Measurements from ENCODE around the gene RCE1. TPM values are rescaled to one million over a fixed set of nuclear protein-coding genes. Genes with fewer than 3 reads are reported as not detected.

RCE1 gene
- total and polyA plus RNA-seq, 2 donors = 12.2 to 18.7 TPM

GRCh38 chr11:66886671-66887221 lies 43.5 kb downstream of the RCE1 start:
- WGBS = 75% methylated on average over 15 of the region's 15 CpGs

GRCh38 chr11:66887526-66887925 lies 44.3 kb downstream of the RCE1 start:
- Histone ChIP-seq H3K4me3 (ENCODE audit: low read depth, low read length) (no peak overlapping the region), H3K27ac (ENCODE audit: low read depth) (no peak overlapping the region), H3K36me3 (ENCODE audit: insufficient read depth) (no peaks in the 10 kb centered on the region), H3K4me1 (ENCODE audit: insufficient read depth) (no peaks in the 10 kb centered on the region)
- no peak for DNase-seq (ENCODE audit: extremely low spot score)
- WGBS = 75% methylated on average over 11 of the region's 11 CpGs

More at GRCh38 chr11:66886671-66887221, 43.5 kb downstream of the RCE1 start:
- Histone ChIP-seq H3K27ac (ENCODE audit: low read depth) (no peak overlapping the region), H3K4me3 (ENCODE audit: low read depth, low read length) (no peak overlapping the region), H3K36me3 (ENCODE audit: insufficient read depth) (no peaks in the 10 kb centered on the region), H3K4me1 (ENCODE audit: insufficient read depth) (no peaks in the 10 kb centered on the region)
- no peak for DNase-seq (ENCODE audit: extremely low spot score)

DNA sequence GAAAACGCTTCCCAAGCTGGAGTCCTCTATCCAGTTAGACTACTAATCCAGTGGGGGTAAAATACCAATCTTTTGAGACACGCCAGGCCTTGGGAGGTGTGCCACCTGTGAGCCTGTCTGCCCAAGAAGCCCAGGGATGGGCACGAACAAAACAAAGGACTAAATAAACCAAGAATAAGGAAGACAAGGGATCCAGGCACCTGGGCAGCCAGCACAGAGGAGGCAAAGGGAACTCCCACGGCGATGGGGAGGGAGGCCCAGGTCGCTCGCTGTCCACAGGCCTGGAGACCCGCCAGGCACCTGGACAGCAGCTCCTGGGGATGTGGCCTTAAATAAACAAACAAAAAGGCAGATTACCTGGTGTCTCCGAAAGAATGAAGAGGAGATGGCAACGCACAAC lies 45.0 kb downstream of the RCE1 start:
- Histone ChIP-seq H3K4me3 (ENCODE audit: low read depth, low read length) (no peak overlapping the region), H3K27ac (ENCODE audit: low read depth) (no peak overlapping the region), H3K36me3 (ENCODE audit: insufficient read depth) (no peaks in the 10 kb centered on the region), H3K4me1 (ENCODE audit: insufficient read depth) (no peaks in the 10 kb centered on the region)
- no peak for DNase-seq (ENCODE audit: extremely low spot score)
- WGBS = 91% methylated on average over 10 of the region's 10 CpGs

GRCh38 chr11:66889960-66890359 lies 46.7 kb downstream of the RCE1 start:
- no peaks in the 10 kb centered on the region for H3K4me1 ChIP-seq (ENCODE audit: insufficient read depth)
- 72% methylated on average over 8 of the region's 8 CpGs for WGBS
- H3K4me3 ChIP-seq (ENCODE audit: low read depth, low read length) = no peak overlapping the region
- H3K27ac ChIP-seq (ENCODE audit: low read depth) = no peak overlapping the region
- no peaks in the 10 kb centered on the region for H3K36me3 ChIP-seq (ENCODE audit: insufficient read depth)
- DNase-seq (ENCODE audit: extremely low spot score) = no peak

DNA sequence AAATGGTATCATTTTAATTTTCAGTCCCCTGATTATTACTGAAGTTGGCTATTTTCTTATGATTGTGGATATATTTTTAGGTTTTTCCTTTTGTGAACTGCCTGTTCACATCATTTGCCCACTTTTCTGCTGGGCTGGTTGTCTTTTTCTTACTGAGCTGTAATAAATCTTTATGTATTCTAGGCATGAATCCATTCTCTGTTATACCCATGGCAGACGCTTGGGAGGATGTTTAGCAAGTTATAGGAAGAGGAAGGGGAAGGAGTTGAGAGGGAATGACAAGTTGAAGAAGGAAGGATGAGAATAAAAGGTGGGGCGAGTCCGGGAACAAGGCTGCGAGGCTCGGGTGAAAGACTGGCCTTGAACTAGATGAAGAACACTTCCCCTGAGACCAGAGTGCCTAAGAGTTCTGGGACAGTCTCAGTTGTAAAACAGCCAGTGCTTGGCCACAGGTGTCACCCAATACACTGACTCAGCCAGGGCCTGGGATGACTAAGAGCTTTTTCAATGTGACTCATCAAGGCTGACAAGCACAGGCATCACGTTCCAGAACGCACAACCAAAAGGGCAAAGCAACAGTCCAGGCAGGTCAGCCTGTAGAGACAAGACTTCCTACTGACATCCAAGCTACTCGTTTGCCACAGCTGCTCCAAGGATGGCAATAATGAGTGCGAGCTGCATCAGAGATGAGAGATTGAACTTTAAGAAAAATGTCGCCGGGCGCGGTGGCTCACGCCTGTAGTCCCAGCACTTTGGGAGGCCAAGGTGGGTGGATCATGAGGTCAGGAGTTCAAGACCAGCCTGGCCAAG lies 48.8 kb downstream of the RCE1 start:
- no peaks in the 10 kb centered on the region for H3K4me1 ChIP-seq (ENCODE audit: insufficient read depth)
- DNase-seq (ENCODE audit: extremely low spot score) = no peak
- H3K27ac ChIP-seq (ENCODE audit: low read depth) = no peak overlapping the region
- no peaks in the 10 kb centered on the region for H3K36me3 ChIP-seq (ENCODE audit: insufficient read depth)
- no peak overlapping the region for H3K4me3 ChIP-seq (ENCODE audit: low read depth, low read length)
- 86% methylated on average over 14 of the region's 14 CpGs for WGBS

DNA sequence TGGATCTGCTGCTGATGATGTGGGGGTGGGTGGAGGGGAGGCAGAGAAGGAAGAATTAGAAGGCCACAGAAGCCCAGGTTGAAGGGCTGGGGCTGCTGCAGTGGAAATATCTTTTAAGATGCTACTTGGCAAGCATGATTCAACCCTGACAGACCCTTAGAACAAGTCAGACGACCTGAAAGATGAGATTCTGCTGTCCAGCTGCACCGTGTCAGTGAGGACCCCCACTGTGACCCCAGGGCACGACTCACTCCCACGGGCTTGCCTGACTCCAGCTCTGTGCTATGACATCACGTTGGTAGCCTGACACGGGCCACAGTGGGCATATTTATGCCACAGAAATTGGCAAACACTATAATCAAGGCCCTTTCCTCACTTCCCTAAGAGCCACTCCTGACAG lies 49.7 kb downstream of the RCE1 start:
- H3K36me3 ChIP-seq (ENCODE audit: insufficient read depth) = no peaks in the 10 kb centered on the region
- DNase-seq (ENCODE audit: extremely low spot score) = no peak
- whole genome bisulfite sequencing = 55% methylated on average over 6 of the region's 6 CpGs
- no peaks in the 10 kb centered on the region for H3K4me1 ChIP-seq (ENCODE audit: insufficient read depth)
- H3K4me3 ChIP-seq (ENCODE audit: low read depth, low read length) = no peak overlapping the region
- no peak overlapping the region for H3K27ac ChIP-seq (ENCODE audit: low read depth)

- WGBS = 64% methylated on average over 2 of the region's 2 CpGs
- Histone ChIP-seq H3K36me3 (ENCODE audit: insufficient read depth) (no peaks in the 10 kb centered on the region), H3K4me3 (ENCODE audit: low read depth, low read length) (no peak overlapping the region), H3K27ac (ENCODE audit: low read depth) (no peak overlapping the region), H3K4me1 (ENCODE audit: insufficient read depth) (no peaks in the 10 kb centered on the region)
- DNase-seq (ENCODE audit: extremely low spot score) = no peak
Observed at GRCh38 chr11:66894141-66894540, 50.9 kb downstream of the RCE1 start.

Other genes starting within 250 kb of the RCE1 start
- 49.9 TPM for gene RBM14, start 226.8 kb upstream of the RCE1 start, total RNA-seq
- 41.6 TPM for gene RBM14, start 226.8 kb upstream of the RCE1 start, polyA plus RNA-seq
- gene RBM4, start 204.7 kb upstream of the RCE1 start, total RNA-seq = 96.0 TPM
- 108 TPM for gene RBM4, start 204.7 kb upstream of the RCE1 start, polyA plus RNA-seq
- gene RBM4B, start 165.6 kb upstream of the RCE1 start, total RNA-seq = 47.4 TPM
- 21.4 TPM for gene RBM4B, start 165.6 kb upstream of the RCE1 start, polyA plus RNA-seq
- 6.7 TPM for gene SPTBN2, start 114.2 kb upstream of the RCE1 start, total RNA-seq
- 2.5 TPM for gene SPTBN2, start 114.2 kb upstream of the RCE1 start, polyA plus RNA-seq
- 3.7 TPM for gene LRFN4, start 13.6 kb downstream of the RCE1 start, total RNA-seq
- 19.1 TPM for gene LRFN4, start 13.6 kb downstream of the RCE1 start, polyA plus RNA-seq
- 3.6 TPM for gene PC, start 114.9 kb downstream of the RCE1 start, total RNA-seq
- 12.6 TPM for gene PC, start 114.9 kb downstream of the RCE1 start, polyA plus RNA-seq
- gene C11orf86, start 131.9 kb downstream of the RCE1 start, total RNA-seq = not detected
- not detected for gene C11orf86, start 131.9 kb downstream of the RCE1 start, polyA plus RNA-seq
- 0.26 TPM for gene SYT12, start 179.7 kb downstream of the RCE1 start, total RNA-seq
- 0.20 TPM for gene SYT12, start 179.7 kb downstream of the RCE1 start, polyA plus RNA-seq
- 3.9 TPM for gene RHOD, start 213.4 kb downstream of the RCE1 start, total RNA-seq
- gene RHOD, start 213.4 kb downstream of the RCE1 start, polyA plus RNA-seq = 10.1 TPM

All from urinary bladder (tissue), 4 donors.